Neural progenitor cell (in vitro differentiated cells): ENCODE measurements around the gene IFT122. TPM values are rescaled to one million over a fixed set of nuclear protein-coding genes. Genes with fewer than 3 reads are reported as not detected.

Source experiments
- DNase-seq: peaks from one replicate; pipeline ENCODE4 v3.0.0-alpha.2; 2016; ENCODE audit warnings: low spot score
- H2AFZ ChIP-seq: fragments of 200-600 bp; sonication (generic); replicated peaks from 2 replicates; pipeline ENCODE4 v1.6.1; 2016; ENCODE audit warnings: antibody characterized with exemption
- H3F3A ChIP-seq: fragments of 200-600 bp; sonication (generic); 2 replicates; pipeline ENCODE4 v1.6.1; 2016; ENCODE audit warnings: antibody characterized with exemption, low read depth
- H3K27ac ChIP-seq: fragments of 200-600 bp; sonication (generic); 2 replicates; pipeline ENCODE4 v1.5.1; 2016; ENCODE audit warnings: mild to moderate bottlenecking
- H3K27me3 ChIP-seq: fragments of 200-600 bp; sonication (generic); 2 replicates; pipeline ENCODE4 v1.6.1; 2016; ENCODE audit warnings: mild to moderate bottlenecking, moderate library complexity
- H3K36me3 ChIP-seq: fragments of 200-600 bp; sonication (generic); 2 replicates; pipeline ENCODE4 v1.5.1; 2016
- H3K4me1 ChIP-seq: fragments of 200-600 bp; sonication (generic); 2 replicates; pipeline ENCODE4 v1.6.1; 2016; ENCODE audit warnings: mixed run types
- H3K4me2 ChIP-seq: fragments of 200-600 bp; sonication (generic); 2 replicates; pipeline ENCODE4 v1.6.1; 2016
- H3K4me3 ChIP-seq: fragments of 200-600 bp; sonication (generic); 2 replicates; pipeline ENCODE4 v1.5.1; 2016
- H3K79me2 ChIP-seq: fragments of 200-600 bp; sonication (generic); 2 replicates; pipeline ENCODE4 v1.6.1; 2016; ENCODE audit warnings: low read depth
- H3K9ac ChIP-seq: fragments of 200-600 bp; sonication (generic); 2 replicates; pipeline ENCODE4 v1.6.1; 2016
- H3K9me3 ChIP-seq: fragments of 200-600 bp; sonication (generic); 2 replicates; pipeline ENCODE4 v1.5.1; 2016; ENCODE audit warnings: low read depth
- H4K20me1 ChIP-seq: fragments of 200-600 bp; sonication (generic); 2 replicates; pipeline ENCODE4 v1.6.1; 2016; ENCODE audit warnings: low read depth
- H3K27ac Mint-ChIP-seq: 3 replicates; pipeline ENCODE4 v1.8.0; 2021; ENCODE audit warnings: mixed read lengths
- H3K27me3 Mint-ChIP-seq: 2 replicates; pipeline ENCODE4 v1.8.0; 2022; ENCODE audit warnings: low read depth, mild to moderate bottlenecking, inconsistent platforms, moderate library complexity, mixed read lengths; ENCODE audit not compliant: insufficient read depth
- H3K36me3 Mint-ChIP-seq: 3 replicates; pipeline ENCODE4 v1.8.0; 2021; ENCODE audit warnings: mixed read lengths
- H3K4me1 Mint-ChIP-seq: 3 replicates; pipeline ENCODE4 v1.8.0; 2021; ENCODE audit warnings: mixed read lengths
- H3K4me3 Mint-ChIP-seq: 3 replicates; pipeline ENCODE4 v1.8.0; 2021; ENCODE audit warnings: mild to moderate bottlenecking, moderate library complexity, mixed read lengths
- H3K9me3 Mint-ChIP-seq: 3 replicates; pipeline ENCODE4 v1.8.0; 2020; ENCODE audit warnings: mixed read lengths
- EZH2 ChIP-seq: fragments of 200-600 bp; sonication (generic); IDR thresholded peaks from 2 replicates; pipeline ENCODE4 v1.6.1; 2017; ENCODE audit warnings: antibody characterized with exemption, mild to moderate bottlenecking, moderate library complexity
- EZH2phosphoT487 ChIP-seq: fragments of 200-600 bp; sonication (generic); IDR thresholded peaks from 2 replicates; pipeline ENCODE4 v1.6.1; 2017; ENCODE audit warnings: antibody characterized with exemption
- total RNA-seq: library from RNA; depleted of rRNA; stranded (reverse); fragments of >200 nt; gene quantifications from 2 replicates; pipeline ENCODE4 v1.2.3, GENCODE V29; 2015; ENCODE audit warnings: low replicate concordance
- TF ChIP-seq, protein P1 (sequence below): fragments of 200-600 bp; sonication (generic); IDR thresholded peaks from 2 replicates; pipeline ENCODE4 v1.5.1; 2017; ENCODE audit warnings: antibody characterized with exemption, mild to moderate bottlenecking

IFT122 gene
- total RNA-seq, 1 donor from 2014 or later: 48.0 TPM

DNA sequence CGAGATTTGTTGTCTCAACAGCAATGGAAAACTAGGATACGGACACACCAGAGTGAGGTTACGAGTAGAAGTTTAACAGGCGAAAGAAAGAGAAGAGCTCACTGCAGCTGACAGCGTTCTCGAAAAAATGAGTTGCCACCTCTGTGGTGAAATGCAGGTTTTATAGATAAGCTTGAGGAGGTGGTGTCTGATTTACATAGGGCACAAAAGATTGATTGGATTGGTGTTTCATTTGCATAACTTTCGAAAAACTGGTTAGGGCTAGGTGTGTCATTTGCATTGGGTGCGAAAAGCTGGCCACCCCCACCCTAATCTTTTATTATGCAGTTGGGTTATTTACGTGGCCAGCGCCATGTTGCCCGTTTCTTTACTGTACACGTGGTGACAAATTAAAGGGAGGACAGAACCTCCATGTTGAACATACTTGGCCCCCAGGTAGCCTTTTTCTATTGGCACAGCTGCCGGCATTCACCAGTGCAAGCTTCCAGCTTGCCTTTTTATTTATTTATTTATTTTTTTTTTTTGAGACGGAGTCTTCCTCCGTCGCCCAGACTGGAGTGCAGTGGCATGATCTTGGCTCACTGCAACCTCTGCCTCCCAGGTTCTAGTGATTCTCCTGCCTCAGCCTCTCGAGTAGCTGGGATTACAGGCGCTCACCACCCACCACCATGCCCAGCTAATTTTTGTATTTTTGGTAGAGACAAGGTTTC is 8.3 kb downstream of the IFT122 start:
- Mint-ChIP-seq H3K4me3 (no peak overlapping the region), H3K36me3 (peaks cover 23% of the 10 kb centered on the region), H3K4me1 (peaks cover 27% of the 10 kb centered on the region), H3K27me3 (no peaks in the 10 kb centered on the region), H3K27ac (peak overlapping the region; percentile 9), H3K9me3 (no peaks in the 10 kb centered on the region)
- Histone ChIP-seq H3K36me3 (no peaks in the 10 kb centered on the region), H2AFZ (no peak overlapping the region), H3K27me3 (no peaks in the 10 kb centered on the region), H3F3A (peaks cover 24% of the 10 kb centered on the region), H3K4me1 (peaks cover 28% of the 10 kb centered on the region), H3K79me2 (peaks cover 4% of the 10 kb centered on the region), H3K9ac (no peak overlapping the region), H3K9me3 (no peaks in the 10 kb centered on the region), H3K27ac (peak overlapping the region; percentile 83), H3K4me3 (no peak overlapping the region), H3K4me2 (peak overlapping the region; percentile 63), H4K20me1 (no peaks in the 10 kb centered on the region)
- TF ChIP-seq, protein P1, sequence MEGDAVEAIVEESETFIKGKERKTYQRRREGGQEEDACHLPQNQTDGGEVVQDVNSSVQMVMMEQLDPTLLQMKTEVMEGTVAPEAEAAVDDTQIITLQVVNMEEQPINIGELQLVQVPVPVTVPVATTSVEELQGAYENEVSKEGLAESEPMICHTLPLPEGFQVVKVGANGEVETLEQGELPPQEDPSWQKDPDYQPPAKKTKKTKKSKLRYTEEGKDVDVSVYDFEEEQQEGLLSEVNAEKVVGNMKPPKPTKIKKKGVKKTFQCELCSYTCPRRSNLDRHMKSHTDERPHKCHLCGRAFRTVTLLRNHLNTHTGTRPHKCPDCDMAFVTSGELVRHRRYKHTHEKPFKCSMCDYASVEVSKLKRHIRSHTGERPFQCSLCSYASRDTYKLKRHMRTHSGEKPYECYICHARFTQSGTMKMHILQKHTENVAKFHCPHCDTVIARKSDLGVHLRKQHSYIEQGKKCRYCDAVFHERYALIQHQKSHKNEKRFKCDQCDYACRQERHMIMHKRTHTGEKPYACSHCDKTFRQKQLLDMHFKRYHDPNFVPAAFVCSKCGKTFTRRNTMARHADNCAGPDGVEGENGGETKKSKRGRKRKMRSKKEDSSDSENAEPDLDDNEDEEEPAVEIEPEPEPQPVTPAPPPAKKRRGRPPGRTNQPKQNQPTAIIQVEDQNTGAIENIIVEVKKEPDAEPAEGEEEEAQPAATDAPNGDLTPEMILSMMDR: no peak
- TF ChIP-seq EZH2phosphoT487 (no peak), EZH2 (no peak)
- no peak for DNase-seq

DNA sequence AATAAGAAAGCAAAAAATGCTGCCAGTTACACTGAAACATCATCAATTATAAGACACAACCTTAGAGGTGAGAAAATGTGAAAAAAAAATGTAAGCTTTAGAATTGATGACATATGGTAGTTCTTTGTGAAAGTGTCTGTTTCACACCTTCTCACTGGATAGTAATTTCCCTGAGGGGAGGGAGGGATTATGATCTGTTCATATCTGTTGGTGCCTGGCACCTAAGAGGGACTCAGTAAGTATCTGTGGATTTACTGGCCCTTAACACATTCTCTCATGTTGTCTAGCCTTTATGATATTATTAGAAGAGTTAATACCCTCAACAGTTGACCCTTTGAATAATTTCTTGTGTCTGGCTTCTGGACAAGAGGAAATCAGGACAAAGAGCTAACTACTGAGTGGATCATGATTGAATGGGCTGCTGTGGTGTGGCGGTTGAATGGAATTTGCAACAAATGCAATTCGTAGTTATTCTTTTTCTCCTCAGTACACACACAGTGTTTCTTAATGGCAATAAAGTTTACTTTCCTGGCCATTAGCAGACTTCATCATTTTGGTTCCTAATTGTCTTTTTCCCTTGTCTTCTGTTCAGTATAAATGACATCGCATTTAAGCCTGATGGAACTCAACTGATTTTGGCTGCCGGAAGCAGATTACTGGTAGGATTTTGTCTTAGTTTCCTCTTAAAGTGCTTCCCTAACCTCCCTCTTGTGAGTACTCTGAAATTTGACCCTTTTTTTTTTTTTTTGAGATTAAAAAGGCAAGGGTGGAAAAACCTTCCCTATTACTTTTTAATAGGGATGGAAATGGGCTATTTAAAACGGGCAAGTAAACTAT is 9.5 kb downstream of the IFT122 start:
- H3K9me3 ChIP-seq: no peaks in the 10 kb centered on the region
- Mint-ChIP-seq H3K36me3 (peaks cover 22% of the 10 kb centered on the region), H3K9me3 (no peaks in the 10 kb centered on the region), H3K4me3 (no peak overlapping the region), H3K4me1 (peaks cover 24% of the 10 kb centered on the region), H3K27ac (peak overlapping the region; percentile 28), H3K27me3 (no peaks in the 10 kb centered on the region)
- H2AFZ ChIP-seq: no peak overlapping the region
- H3K4me3 ChIP-seq: peak overlapping the region; percentile 1
- H3F3A ChIP-seq: peaks cover 24% of the 10 kb centered on the region
- no peaks in the 10 kb centered on the region for H4K20me1 ChIP-seq
- H3K27ac ChIP-seq: peak overlapping the region; percentile 83
- peaks cover 28% of the 10 kb centered on the region for H3K4me1 ChIP-seq
- TF ChIP-seq, protein P1: no peak
- TF ChIP-seq EZH2phosphoT487 (no peak), EZH2 (no peak)
- peaks cover 4% of the 10 kb centered on the region for H3K79me2 ChIP-seq
- H3K9ac ChIP-seq: no peak overlapping the region
- H3K36me3 ChIP-seq: no peaks in the 10 kb centered on the region
- peak; percentile 38 for DNase-seq
- no peaks in the 10 kb centered on the region for H3K27me3 ChIP-seq
- H3K4me2 ChIP-seq: peak overlapping the region; percentile 63

DNA sequence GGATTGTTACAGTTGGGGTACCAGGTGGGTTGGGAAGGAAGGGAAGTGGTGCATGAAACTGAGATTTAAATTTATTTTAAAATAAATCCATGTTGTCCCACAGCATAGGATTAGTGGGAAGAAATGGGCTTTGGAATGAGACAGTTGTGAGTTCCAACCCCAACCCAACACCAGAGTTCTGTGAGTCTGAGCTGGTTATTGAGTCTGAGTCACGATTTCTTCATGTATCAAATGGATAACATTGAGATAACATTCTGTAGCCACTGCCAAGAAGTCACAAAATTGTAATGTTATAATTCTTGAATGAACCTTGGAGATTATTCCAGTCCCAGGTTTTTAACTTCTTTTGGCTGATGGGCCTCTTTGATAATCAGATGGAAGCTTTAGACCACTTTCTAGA is 13.7 kb downstream of the IFT122 start:
- peaks cover 27% of the 10 kb centered on the region for H3K36me3 Mint-ChIP-seq
- Histone ChIP-seq H3K4me3 (no peak overlapping the region), H3K4me2 (no peak overlapping the region), H3K27me3 (no peaks in the 10 kb centered on the region), H3K79me2 (no peaks in the 10 kb centered on the region), H3K4me1 (peaks cover 18% of the 10 kb centered on the region), H3K9ac (no peak overlapping the region), H3K27ac (no peak overlapping the region), H4K20me1 (no peaks in the 10 kb centered on the region), H3K9me3 (no peaks in the 10 kb centered on the region), H3K36me3 (no peaks in the 10 kb centered on the region), H2AFZ (no peak overlapping the region), H3F3A (peaks cover 17% of the 10 kb centered on the region)
- H3K4me3 Mint-ChIP-seq: no peak overlapping the region
- H3K4me1 Mint-ChIP-seq: peaks cover 18% of the 10 kb centered on the region
- no peak for TF ChIP-seq EZH2phosphoT487
- no peaks in the 10 kb centered on the region for H3K9me3 Mint-ChIP-seq
- DNase-seq: no peak
- no peak overlapping the region for H3K27ac Mint-ChIP-seq
- peaks cover 3% of the 10 kb centered on the region for H3K27me3 Mint-ChIP-seq
